Cardiac muscle cell (in vitro differentiated cells and primary cell): ENCODE results near the gene PRMT5. TPM values are rescaled to one million over a fixed set of nuclear protein-coding genes. Genes with fewer than 3 reads are reported as not detected.

ENCODE experiments used
- DNase-seq, 2 donors: peaks; one replicate each; pipeline versions ENCODE4 v3.0.0 to v3.0.0-alpha.2; 2010 to 2017; ENCODE audit warnings: low read depth in 1 of 2, low spot score in 1 of 2
- H3K27ac ChIP-seq: fragments of 200-600 bp; sonication (generic); 2 replicates; pipeline ENCODE4 v1.5.1; 2016
- H3K27me3 ChIP-seq: fragments of 200-600 bp; sonication (generic); 2 replicates; pipeline ENCODE4 v1.6.0; 2016; ENCODE audit warnings: control low read depth
- H3K36me3 ChIP-seq: fragments of 200-600 bp; sonication (generic); 2 replicates; pipeline ENCODE4 v1.5.1; 2016; ENCODE audit warnings: control low read depth
- H3K4me1 ChIP-seq: fragments of 200-600 bp; sonication (generic); 2 replicates; pipeline ENCODE4 v1.8.1; 2017; ENCODE audit warnings: low read depth, mild to moderate bottlenecking, mixed run types
- H3K4me3 ChIP-seq: fragments of 200-600 bp; sonication (generic); 2 replicates; pipeline ENCODE4 v1.5.1; 2016; ENCODE audit warnings: mild to moderate bottlenecking
- H3K9me3 ChIP-seq: fragments of 200-600 bp; sonication (generic); 2 replicates; pipeline ENCODE4 v1.5.1; 2017; ENCODE audit warnings: low read depth, mild to moderate bottlenecking, control low read depth
- CTCF ChIP-seq: IDR thresholded peaks from 2 replicates; pipeline ENCODE4 v1.5.1; 2012; ENCODE audit warnings: low read depth, mild to moderate bottlenecking, low read length
- polyA plus RNA-seq: library from polyadenylated mRNA; unstranded; fragments of >200 nt; fragmentation: Nextera tagmentation; extraction: Ambion mirVana; gene quantifications from 2 replicates; pipeline ENCODE4 v1.2.1, GENCODE V29; 2016
- total RNA-seq: library from RNA; depleted of rRNA; stranded (reverse); fragments of >200 nt; gene quantifications from 2 replicates; pipeline ENCODE4 v1.2.3, GENCODE V29; 2016

PRMT5 gene
- total and polyA plus RNA-seq, 2 experiments from 2014 or later, result 62.7 to 131 TPM

GRCh38 chr14:22893706-22894105 lies 35.5 kb downstream of the PRMT5 start:
- Histone ChIP-seq H3K4me3 (no peak overlapping the region), H3K9me3 (no peaks in the 10 kb centered on the region), H3K4me1 (peaks cover 8% of the 10 kb centered on the region), H3K27me3 (no peaks in the 10 kb centered on the region), H3K27ac (no peak overlapping the region), H3K36me3 (no peaks in the 10 kb centered on the region)
- TF ChIP-seq CTCF, result no peak
- DNase-seq, result no peak

- Histone ChIP-seq H3K4me1 (peaks cover 5% of the 10 kb centered on the region), H3K9me3 (no peaks in the 10 kb centered on the region), H3K27me3 (no peaks in the 10 kb centered on the region), H3K4me3 (no peak overlapping the region), H3K27ac (no peak overlapping the region), H3K36me3 (no peaks in the 10 kb centered on the region)
- TF ChIP-seq CTCF, result no peak
- DNase-seq, result no peak
Observed at GRCh38 chr14:22892488-22892887, 36.7 kb downstream of the PRMT5 start.

- no peak overlapping the region for H3K27ac ChIP-seq
- H3K36me3 ChIP-seq, result no peaks in the 10 kb centered on the region
- DNase-seq, result no peak
- TF ChIP-seq CTCF, result no peak
- H3K4me3 ChIP-seq, result no peak overlapping the region
- H3K27me3 ChIP-seq, result no peaks in the 10 kb centered on the region
- H3K9me3 ChIP-seq, result no peaks in the 10 kb centered on the region
- peaks cover 6% of the 10 kb centered on the region for H3K4me1 ChIP-seq
Observed at GRCh38 chr14:22890416-22890815, 38.8 kb downstream of the PRMT5 start.

- no peaks in the 10 kb centered on the region for H3K36me3 ChIP-seq
- H3K4me3 ChIP-seq, result no peak overlapping the region
- H3K4me1 ChIP-seq, result peaks cover 14% of the 10 kb centered on the region
- no peaks in the 10 kb centered on the region for H3K9me3 ChIP-seq
- H3K27ac ChIP-seq, result no peak overlapping the region
- H3K27me3 ChIP-seq, result no peaks in the 10 kb centered on the region
- DNase-seq, result no peak
- no peak for TF ChIP-seq CTCF
Observed at GRCh38 chr14:22888662-22889061, 40.5 kb downstream of the PRMT5 start.

- H3K27me3 ChIP-seq, result no peaks in the 10 kb centered on the region
- DNase-seq, result no peak
- H3K9me3 ChIP-seq, result no peaks in the 10 kb centered on the region
- H3K4me1 ChIP-seq, result peaks cover 21% of the 10 kb centered on the region
- peak overlapping the region; percentile 45 for H3K4me3 ChIP-seq
- no peak for TF ChIP-seq CTCF
- H3K36me3 ChIP-seq, result no peaks in the 10 kb centered on the region
- H3K27ac ChIP-seq, result peak overlapping the region; percentile 61
Observed at GRCh38 chr14:22887990-22888378, 41.2 kb downstream of the PRMT5 start.
